Upper lobe of left lung (tissue), 6 donors: ENCODE measurements around the gene SF3A1. TPM values are rescaled to one million over a fixed set of nuclear protein-coding genes. Genes with fewer than 3 reads are reported as not detected.

ENCODE experiments used
- ATAC-seq, 2 donors: fragments of 200-7000 bp; cut with Tn5 transposase; one replicate each; pipeline ENCODE4 v1.9.1; 2022; ENCODE audit warnings: mild to moderate bottlenecking in 2 of 2, moderate library complexity in 2 of 2; ENCODE audit not compliant: low FRiP score in 2 of 2
- DNase-seq, 2 donors: peaks; one replicate each; pipeline ENCODE4 v3.0.0-alpha.2; 2019 to 2020
- H3K27ac ChIP-seq, 4 donors: fragments of 200-600 bp; sonication (generic); one replicate each; pipeline ENCODE4 v1.5.1; 2016 to 2019
- H3K27me3 ChIP-seq, 4 donors: fragments of 200-600 bp; sonication (generic); one replicate each; pipeline ENCODE4 v1.5.1; 2017 to 2019
- H3K36me3 ChIP-seq, 4 donors: fragments of 200-600 bp; sonication (generic); one replicate each; pipeline ENCODE4 v1.5.1; 2016 to 2019
- H3K4me1 ChIP-seq, 4 donors: fragments of 200-600 bp; sonication (generic); one replicate each; pipeline ENCODE4 v1.5.1; 2018 to 2019
- H3K4me3 ChIP-seq, 4 donors: fragments of 200-600 bp; sonication (generic); one replicate each; pipeline ENCODE4 v1.5.1; 2017 to 2019; ENCODE audit warnings: mild to moderate bottlenecking in 2 of 4, moderate library complexity in 1 of 4
- H3K9me3 ChIP-seq, 4 donors: fragments of 200-600 bp; sonication (generic); one replicate each; pipeline ENCODE4 v1.5.1; 2018 to 2019
- EP300 ChIP-seq, 4 donors: sonication (generic); formaldehyde crosslinking; IDR thresholded peaks; one replicate each; pipeline ENCODE4 v1.5.1; 2017; ENCODE audit warnings: antibody characterized with exemption in 4 of 4, control low read depth in 2 of 4
- POLR2A ChIP-seq, 4 donors: fragments of 450-650 bp; IDR thresholded peaks; one replicate each; pipeline ENCODE4 v1.5.1; 2016 to 2017; ENCODE audit warnings: antibody characterized with exemption in 4 of 4, mild to moderate bottlenecking in 2 of 4
- POLR2AphosphoS5 ChIP-seq, 2 donors: sonication (generic); formaldehyde crosslinking; IDR thresholded peaks; one replicate each; pipeline ENCODE4 v1.5.1; 2017; ENCODE audit warnings: antibody characterized with exemption in 2 of 2
- WGBS, 2 donors: methylation state at CpG; one replicate each; pipeline ENCODE4 v1.1.5; 2017 to 2018; 5-methylcytosine and 5-hydroxymethylcytosine counted together
- total RNA-seq, 6 donors: library from RNA; depleted of rRNA in 4 of 6; stranded (reverse); fragments of >200 nt in 4 of 6; gene quantifications; one replicate each; pipeline versions ENCODE4 v1.1.0 to v1.2.1, GENCODE V29; 2016 to 2021
- TF ChIP-seq, protein P1 (sequence below), 6 experiments: fragments of 450-650 bp in 4 of 6; fragments of 200-600 bp in 2 of 6; sonication (generic) in 2 of 6; IDR thresholded peaks; one replicate each; pipeline ENCODE4 v1.5.1; 2016 to 2019; ENCODE audit warnings: antibody characterized with exemption in 6 of 6
- donor health status: DM: no; HTN: no; CAD: no; lungs with moderate emphysema.
- donor health status: DM: no; HTN: yes; CAD: no; lungs with severe emphysema.

Gene SF3A1
- total RNA-seq, 6 donors from 2014 or later, result 89.1 to 204 (median 138) TPM

DNA sequence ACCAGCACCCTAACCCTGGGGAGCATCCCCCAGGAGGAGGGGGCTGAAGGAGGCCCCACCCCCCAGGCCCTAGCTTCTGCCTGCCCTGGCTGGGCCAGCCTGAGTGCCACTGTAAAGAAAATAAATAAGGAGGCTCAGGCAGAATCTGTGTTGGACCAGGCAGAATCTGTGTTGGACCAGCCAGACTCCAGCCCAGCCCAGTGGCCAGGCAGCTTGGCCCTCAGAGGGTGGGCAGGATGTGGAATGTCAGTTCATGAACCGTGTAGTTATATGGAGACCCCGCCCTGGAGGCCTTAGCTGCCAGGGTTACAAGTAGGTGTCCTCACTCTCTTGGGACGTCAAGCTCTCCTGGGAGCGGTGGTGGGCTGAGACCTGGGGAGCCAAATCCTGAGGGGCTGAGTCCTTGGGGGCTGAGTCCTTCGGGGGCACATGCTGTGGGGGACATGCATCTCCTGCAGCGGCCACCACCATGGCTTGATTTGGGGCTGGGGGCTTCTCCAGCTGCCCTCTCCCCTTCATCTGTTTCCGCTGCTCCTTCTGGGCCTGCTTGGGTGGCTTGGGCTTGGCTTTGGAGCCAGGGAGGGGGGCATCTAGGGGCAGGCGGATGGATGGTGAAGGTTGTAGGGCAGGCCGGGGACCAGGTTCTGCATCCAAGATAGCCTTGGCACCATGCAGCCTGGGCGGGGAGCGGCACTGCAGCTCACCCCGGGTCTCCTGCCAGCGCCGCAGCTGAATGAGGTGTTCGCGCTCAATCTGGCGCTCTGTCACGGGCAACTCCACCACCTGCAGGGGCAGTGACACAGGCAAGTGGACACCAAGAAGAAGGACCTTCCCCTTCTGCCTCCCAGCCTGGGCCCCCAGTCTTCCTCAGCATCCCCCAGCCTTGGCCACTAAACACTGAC lies 64.4 kb downstream of the SF3A1 start:
- peaks cover 47 to 65% (median 53%) of the 10 kb centered on the region in 4 donors for H3K4me1 ChIP-seq
- TF ChIP-seq POLR2AphosphoS5 (IDR thresholded peaks at IDR 0.05) (no peak), POLR2A (IDR thresholded peaks at IDR 0.05) (no peak), EP300 (IDR thresholded peaks at IDR 0.05) (no peak)
- TF ChIP-seq, protein P1, sequence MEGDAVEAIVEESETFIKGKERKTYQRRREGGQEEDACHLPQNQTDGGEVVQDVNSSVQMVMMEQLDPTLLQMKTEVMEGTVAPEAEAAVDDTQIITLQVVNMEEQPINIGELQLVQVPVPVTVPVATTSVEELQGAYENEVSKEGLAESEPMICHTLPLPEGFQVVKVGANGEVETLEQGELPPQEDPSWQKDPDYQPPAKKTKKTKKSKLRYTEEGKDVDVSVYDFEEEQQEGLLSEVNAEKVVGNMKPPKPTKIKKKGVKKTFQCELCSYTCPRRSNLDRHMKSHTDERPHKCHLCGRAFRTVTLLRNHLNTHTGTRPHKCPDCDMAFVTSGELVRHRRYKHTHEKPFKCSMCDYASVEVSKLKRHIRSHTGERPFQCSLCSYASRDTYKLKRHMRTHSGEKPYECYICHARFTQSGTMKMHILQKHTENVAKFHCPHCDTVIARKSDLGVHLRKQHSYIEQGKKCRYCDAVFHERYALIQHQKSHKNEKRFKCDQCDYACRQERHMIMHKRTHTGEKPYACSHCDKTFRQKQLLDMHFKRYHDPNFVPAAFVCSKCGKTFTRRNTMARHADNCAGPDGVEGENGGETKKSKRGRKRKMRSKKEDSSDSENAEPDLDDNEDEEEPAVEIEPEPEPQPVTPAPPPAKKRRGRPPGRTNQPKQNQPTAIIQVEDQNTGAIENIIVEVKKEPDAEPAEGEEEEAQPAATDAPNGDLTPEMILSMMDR (IDR thresholded peaks at IDR 0.05), result no peak
- H3K27me3 ChIP-seq, result no peaks in the 10 kb centered on the region
- H3K27ac ChIP-seq, result peak overlapping the region; percentile 94 to 99 (median 96)
- H3K36me3 ChIP-seq, result peaks cover 25 to 56% (median 48%) of the 10 kb centered on the region in 4 donors
- DNase-seq, result no peak
- 87 to 91% methylated on average over 13 to 18 of the region's 18 CpGs for WGBS, 2 donors
- H3K4me3 ChIP-seq, result no peak overlapping the region
- ATAC-seq, result no peak
- H3K9me3 ChIP-seq, result no peaks in the 10 kb centered on the region

DNA sequence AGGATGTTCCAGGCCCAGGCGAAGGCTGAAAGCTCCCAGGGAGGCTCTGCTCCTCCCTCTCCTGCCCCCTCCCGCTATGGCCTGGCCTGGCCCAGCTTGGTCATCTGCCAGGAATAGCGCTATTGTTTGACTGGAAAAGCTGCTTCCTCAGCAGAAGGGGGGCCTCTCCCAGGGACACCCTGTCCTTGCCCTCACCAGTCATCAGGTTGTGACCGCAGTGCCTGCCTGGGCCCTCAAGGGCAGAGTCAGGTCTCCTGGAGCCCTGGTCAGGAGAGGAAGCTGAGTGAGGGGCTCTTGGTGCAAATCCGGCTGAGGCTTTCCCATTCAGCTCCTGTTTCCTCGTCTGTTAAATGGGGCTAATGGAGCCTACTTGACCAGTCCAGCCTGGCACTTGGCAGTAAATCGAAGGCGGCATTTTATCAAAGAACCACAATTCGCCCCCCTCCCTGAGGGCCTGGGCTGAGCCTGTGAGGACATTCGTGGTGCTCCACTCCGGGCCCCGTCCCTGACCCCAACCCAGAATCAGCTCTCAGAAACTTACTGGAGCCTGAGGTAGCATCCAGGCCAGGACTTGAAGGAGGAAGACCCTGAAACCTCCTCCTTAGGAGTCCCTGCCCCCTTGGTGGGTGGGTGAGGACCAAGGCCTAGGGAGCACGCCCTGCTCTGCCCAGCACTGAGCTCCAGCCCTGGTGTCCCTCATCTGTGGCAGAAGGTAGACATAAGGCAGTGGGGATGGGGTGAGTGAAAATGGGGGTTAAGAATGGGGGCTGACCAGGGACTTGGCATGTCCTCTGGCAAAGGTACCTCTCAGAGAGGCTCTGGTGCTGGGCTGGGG lies 65.4 kb downstream of the SF3A1 start:
- H3K9me3 ChIP-seq, result no peaks in the 10 kb centered on the region
- DNase-seq (peak in 1 of 2 donors; percentile 94), ATAC-seq (peak; percentile 8 to 71)
- peaks cover 43 to 59% (median 46%) of the 10 kb centered on the region in 4 donors for H3K4me1 ChIP-seq
- peak; percentile 99 for TF ChIP-seq POLR2AphosphoS5 (IDR thresholded peaks at IDR 0.05)
- TF ChIP-seq, protein P1 (IDR thresholded peaks at IDR 0.05), result peak in 3 of 6 experiments; percentile 15 to 26 (median 24)
- TF ChIP-seq POLR2A (IDR thresholded peaks at IDR 0.05), result peak in 1 of 4 donors; percentile 65
- TF ChIP-seq EP300 (IDR thresholded peaks at IDR 0.05), result peak; percentile 93 to 100 (median 98)
- peaks cover 25 to 47% (median 42%) of the 10 kb centered on the region in 4 donors for H3K36me3 ChIP-seq
- 43 to 53% methylated on average over 8 to 13 of the region's 13 CpGs for WGBS, 2 donors
- H3K4me3 ChIP-seq, result no peak overlapping the region
- no peaks in the 10 kb centered on the region for H3K27me3 ChIP-seq
- H3K27ac ChIP-seq, result peak overlapping the region; percentile 94 to 99 (median 96)

- Histone ChIP-seq H3K36me3 (peaks cover 21 to 47% (median 43%) of the 10 kb centered on the region in 4 donors), H3K4me1 (peaks cover 42 to 52% (median 43%) of the 10 kb centered on the region in 4 donors), H3K27me3 (no peaks in the 10 kb centered on the region), H3K27ac (peak overlapping the region; percentile 94 to 99 (median 96)), H3K9me3 (no peaks in the 10 kb centered on the region), H3K4me3 (peak overlapping the region in 3 of 4 donors; percentile 75 to 98 (median 98))
- TF ChIP-seq, protein P1 (IDR thresholded peaks at IDR 0.05), result no peak
- TF ChIP-seq POLR2AphosphoS5 (IDR thresholded peaks at IDR 0.05) (no peak), POLR2A (IDR thresholded peaks at IDR 0.05) (no peak), EP300 (IDR thresholded peaks at IDR 0.05) (no peak)
- ATAC-seq, result peak in 1 of 2 donors; percentile 2
- peak in 1 of 2 donors; percentile 46 for DNase-seq
- whole genome bisulfite sequencing, 2 donors, result 19 to 49% methylated on average over 2 to 3 of the region's 3 CpGs
Observed at GRCh38 chr22:30290342-30291057, 66.2 kb downstream of the SF3A1 start.

DNA sequence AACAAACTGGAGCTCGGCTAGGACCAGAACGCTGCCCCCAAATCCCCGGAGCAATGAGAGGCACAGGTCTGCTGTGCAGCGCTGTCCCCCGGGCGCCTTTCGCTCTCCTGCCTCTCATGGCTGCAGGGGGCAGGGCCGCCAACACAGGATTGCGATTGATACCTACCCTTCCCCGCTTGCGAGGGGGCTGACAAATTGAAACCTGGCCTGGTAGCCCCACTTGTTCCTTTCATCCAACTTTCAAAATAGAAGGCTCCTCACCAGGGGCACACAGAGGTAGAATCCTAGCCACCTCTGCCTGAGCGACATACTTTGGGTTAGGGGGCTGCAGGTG lies 66.7 kb downstream of the SF3A1 start:
- ATAC-seq, result peak in 1 of 2 donors; percentile 1

More for the DNA sequence above, 66.7 kb downstream of the SF3A1 start:
- TF ChIP-seq EP300 (IDR thresholded peaks at IDR 0.05) (no peak), POLR2AphosphoS5 (IDR thresholded peaks at IDR 0.05) (no peak), POLR2A (IDR thresholded peaks at IDR 0.05) (peak in 1 of 4 donors; percentile 7)
- TF ChIP-seq, protein P1 (IDR thresholded peaks at IDR 0.05), result no peak
- H3K9me3 ChIP-seq, result no peaks in the 10 kb centered on the region
- peaks cover 25 to 48% (median 44%) of the 10 kb centered on the region in 4 donors for H3K36me3 ChIP-seq
- no peak for DNase-seq
- H3K4me1 ChIP-seq, result peaks cover 42 to 52% (median 43%) of the 10 kb centered on the region in 4 donors
- no peaks in the 10 kb centered on the region for H3K27me3 ChIP-seq
- peak overlapping the region in 3 of 4 donors; percentile 75 to 98 (median 98) for H3K4me3 ChIP-seq
- peak overlapping the region; percentile 94 to 99 (median 96) for H3K27ac ChIP-seq
- WGBS, 2 donors, result 3 to 17% methylated on average over 7 to 12 of the region's 12 CpGs
